Measurements from ENCODE around the gene TPRN.

- no peak for TF ChIP-seq CTCF (IDR thresholded peaks at IDR 0.05)
- TF ChIP-seq POLR2A (IDR thresholded peaks at IDR 0.05), result no peak
Measured at GRCh38 chr9:137167277-137167746, 33.2 kb downstream of the TPRN start.
